MM.1S (cell line): ENCODE data around the gene HBE1.

Experiments used
- DNase-seq: peaks from one replicate; pipeline ENCODE4 v3.0.0-alpha.2; 2015
- H2AFZ ChIP-seq: fragments of 300-600 bp; sonication (generic); 2 replicates; pipeline ENCODE4 v1.6.0; 2016; ENCODE audit warnings: antibody characterized with exemption, low read length
- H3F3A ChIP-seq: fragments of 300-600 bp; sonication (generic); 2 replicates; pipeline ENCODE4 v1.6.1; 2016; ENCODE audit warnings: mild to moderate bottlenecking, antibody characterized with exemption, low read length, moderate library complexity, mixed read lengths; ENCODE audit not compliant: insufficient read depth
- H3K27ac ChIP-seq: fragments of 300-600 bp; sonication (generic); 2 replicates; pipeline ENCODE4 v1.5.1; 2016; ENCODE audit warnings: mild to moderate bottlenecking, low read length
- H3K27me3 ChIP-seq: fragments of 300-600 bp; sonication (generic); replicated peaks from 2 replicates; pipeline ENCODE4 v1.6.0; 2016; ENCODE audit warnings: low read length; ENCODE audit not compliant: insufficient read depth
- H3K36me3 ChIP-seq: fragments of 300-600 bp; sonication (generic); replicated peaks from 2 replicates; pipeline ENCODE4 v1.6.1; 2016; ENCODE audit warnings: mild to moderate bottlenecking, low read length, mixed read lengths; ENCODE audit not compliant: insufficient read depth
- H3K4me1 ChIP-seq: fragments of 300-600 bp; sonication (generic); 2 replicates; pipeline ENCODE4 v1.6.1; 2016; ENCODE audit warnings: low read length, mixed read lengths
- H3K4me2 ChIP-seq: fragments of 300-600 bp; sonication (generic); 2 replicates; pipeline ENCODE4 v1.6.0; 2016; ENCODE audit warnings: low read depth, low read length
- H3K4me3 ChIP-seq: fragments of 300-600 bp; sonication (generic); 2 replicates; pipeline ENCODE4 v1.5.1; 2016; ENCODE audit warnings: low read length, mixed read lengths
- H3K79me2 ChIP-seq: fragments of 300-600 bp; sonication (generic); 2 replicates; pipeline ENCODE4 v1.6.1; 2016; ENCODE audit warnings: mixed run types, low read length, mixed read lengths
- H3K9ac ChIP-seq: fragments of 300-600 bp; sonication (generic); 2 replicates; pipeline ENCODE4 v1.6.1; 2016; ENCODE audit warnings: low read length, mixed read lengths
- H3K9me2 ChIP-seq: fragments of 300-600 bp; sonication (generic); replicated peaks from 2 replicates; pipeline ENCODE4 v1.6.1; 2016; ENCODE audit warnings: mild to moderate bottlenecking, low read length, mixed read lengths; ENCODE audit not compliant: insufficient read depth
- H3K9me3 ChIP-seq: fragments of 300-600 bp; sonication (generic); replicated peaks from 2 replicates; pipeline ENCODE4 v1.6.1; 2016; ENCODE audit warnings: mild to moderate bottlenecking, low read length, mixed read lengths; ENCODE audit not compliant: insufficient read depth
- H4K20me1 ChIP-seq: fragments of 300-600 bp; sonication (generic); 2 replicates; pipeline ENCODE4 v1.6.1; 2016; ENCODE audit warnings: mild to moderate bottlenecking, low read length, moderate library complexity, mixed read lengths; ENCODE audit not compliant: insufficient read depth
- CTCF ChIP-seq: fragments of 300-600 bp; sonication (generic); IDR thresholded peaks from 2 replicates; pipeline ENCODE4 v1.5.1; 2016; ENCODE audit warnings: antibody characterized with exemption, low read length, mixed read lengths
- EZH2 ChIP-seq: fragments of 300-600 bp; sonication (generic); optimal IDR thresholded peaks from 2 replicates; pipeline ENCODE3; 2017; ENCODE audit warnings: low read depth, mild to moderate bottlenecking, antibody characterized with exemption, low read length, mixed read lengths
- EZH2phosphoT487 ChIP-seq: fragments of 300-600 bp; sonication (generic); IDR thresholded peaks from 2 replicates; pipeline ENCODE4 v1.6.1; 2018; ENCODE audit warnings: antibody characterized with exemption, low read length

Gene HBE1

GRCh38 chr11:5232821-5233220 is 36.9 kb downstream of the HBE1 start:
- H2AFZ ChIP-seq = no peak overlapping the region
- peak overlapping the region; percentile 59 for H3K4me2 ChIP-seq
- H3F3A ChIP-seq = peaks cover 46% of the 10 kb centered on the region
- TF ChIP-seq EZH2phosphoT487 (no peak), CTCF (no peak), EZH2 (no peak)
- no peaks in the 10 kb centered on the region for H3K27me3 ChIP-seq
- no peaks in the 10 kb centered on the region for H4K20me1 ChIP-seq
- no peak for DNase-seq
- H3K4me3 ChIP-seq = no peak overlapping the region
- no peaks in the 10 kb centered on the region for H3K9me2 ChIP-seq
- H3K27ac ChIP-seq = no peak overlapping the region
- H3K4me1 ChIP-seq = peaks cover 59% of the 10 kb centered on the region
- no peaks in the 10 kb centered on the region for H3K9me3 ChIP-seq
- H3K79me2 ChIP-seq = peaks cover 7% of the 10 kb centered on the region
- no peak overlapping the region for H3K9ac ChIP-seq
- no peaks in the 10 kb centered on the region for H3K36me3 ChIP-seq

- no peaks in the 10 kb centered on the region for H3K27me3 ChIP-seq
- TF ChIP-seq EZH2phosphoT487 (no peak), CTCF (no peak), EZH2 (no peak)
These were observed 37.6 kb downstream of the HBE1 start for GRCh38 chr11:5232176-5232575.

GRCh38 chr11:5231111-5231510 is 38.6 kb downstream of the HBE1 start:
- Histone ChIP-seq H3K79me2 (peaks cover 7% of the 10 kb centered on the region), H3K4me3 (no peak overlapping the region), H3K4me1 (peaks cover 65% of the 10 kb centered on the region), H3F3A (peaks cover 46% of the 10 kb centered on the region), H3K27me3 (no peaks in the 10 kb centered on the region), H4K20me1 (no peaks in the 10 kb centered on the region), H3K9ac (no peak overlapping the region), H3K9me3 (no peaks in the 10 kb centered on the region), H3K36me3 (no peaks in the 10 kb centered on the region), H3K27ac (peak overlapping the region; percentile 89; the same call in 1 of the 2 replicates), H3K4me2 (peak overlapping the region; percentile 63), H3K9me2 (no peaks in the 10 kb centered on the region), H2AFZ (no peak overlapping the region)
- TF ChIP-seq EZH2phosphoT487 (no peak), CTCF (no peak)
- no peak for DNase-seq

More at GRCh38 chr11:5232176-5232575, 37.6 kb downstream of the HBE1 start:
- no peaks in the 10 kb centered on the region for H3K36me3 ChIP-seq
- no peaks in the 10 kb centered on the region for H3K9me3 ChIP-seq
- H3K9ac ChIP-seq = no peak overlapping the region
- H2AFZ ChIP-seq = no peak overlapping the region
- H3K4me1 ChIP-seq = peaks cover 60% of the 10 kb centered on the region
- H4K20me1 ChIP-seq = no peaks in the 10 kb centered on the region
- no peak for DNase-seq
- H3K4me3 ChIP-seq = no peak overlapping the region
- H3K79me2 ChIP-seq = peaks cover 7% of the 10 kb centered on the region
- H3F3A ChIP-seq = peaks cover 46% of the 10 kb centered on the region
- H3K4me2 ChIP-seq = 0 out of 2 replicates have a peak overlapping the region, but pooled peaks have one; percentile 59
- H3K9me2 ChIP-seq = no peaks in the 10 kb centered on the region
- H3K27ac ChIP-seq = no peak overlapping the region
